IMR-90 (cell line): ENCODE measurements around the gene OSBPL2. TPM values are rescaled to one million over a fixed set of nuclear protein-coding genes. Genes with fewer than 3 reads are reported as not detected.

Source experiments
- ATAC-seq: fragments of 200-7000 bp; cut with Tn5 transposase; 2 replicates; pipeline ENCODE4 v1.9.1; 2020; ENCODE audit warnings: low read depth, mild to moderate bottlenecking, moderate library complexity
- BruUV-seq: library from RNA; stranded (reverse); fragments of 400-500 nt; replicated peaks from 2 replicates; lab custom pipeline; 2021; lab: Mats Ljungman, UMichigan
- CTCF ChIA-PET: fragments of 300-600 bp; formaldehyde crosslinking; extraction: SDS; loops from one replicate; lab custom pipeline; 2021; ENCODE audit warnings: antibody characterized with exemption; lab: Yijun Ruan, JAX
- POLR2A ChIA-PET: fragments of 300-600 bp; sonication (Branson Sonifier 250); formaldehyde crosslinking; loops from one replicate; lab custom pipeline; 2022; ENCODE audit warnings: antibody characterized with exemption; ENCODE audit not compliant: unreplicated experiment; lab: Charles Lee
- DNase-seq: peaks from one replicate; pipeline ENCODE4 v3.0.0; 2013
- H2AFZ ChIP-seq: replicated peaks from 2 replicates; pipeline ENCODE3; 2013; ENCODE audit warnings: low read length, mild to moderate bottlenecking; ENCODE audit not compliant: poor library complexity
- H2AK5ac ChIP-seq: 2 replicates; pipeline ENCODE4 v1.6.1; 2013; ENCODE audit warnings: low read depth, low read length, inconsistent platforms
- H2AK9ac ChIP-seq: replicated peaks from 2 replicates; pipeline ENCODE3; 2013; ENCODE audit warnings: mild to moderate bottlenecking, low read depth, low read length, moderate library complexity; ENCODE audit not compliant: poor library complexity
- H2BK120ac ChIP-seq: 2 replicates; pipeline ENCODE4 v1.6.1; 2013; ENCODE audit warnings: low read depth, low read length, inconsistent platforms
- H2BK15ac ChIP-seq: 3 replicates; pipeline ENCODE4 v1.6.1; 2013; ENCODE audit warnings: low read depth, low read length, inconsistent platforms
- H2BK20ac ChIP-seq: 2 replicates; pipeline ENCODE4 v1.6.1; 2013; ENCODE audit warnings: low read depth, mild to moderate bottlenecking, inconsistent platforms, low read length, moderate library complexity
- H2BK5ac ChIP-seq: 2 replicates; pipeline ENCODE4 v1.6.1; 2013; ENCODE audit warnings: mild to moderate bottlenecking, low read depth, low read length, inconsistent platforms; ENCODE audit not compliant: poor library complexity, severe bottlenecking
- H3K14ac ChIP-seq: replicated peaks from 2 replicates; pipeline ENCODE4 v1.6.1; 2013; ENCODE audit warnings: low read depth, low read length, inconsistent platforms
- H3K18ac ChIP-seq: 2 replicates; pipeline ENCODE4 v1.6.1; 2013; ENCODE audit warnings: low read depth, low read length, control low read depth
- H3K23ac ChIP-seq: 2 replicates; pipeline ENCODE4 v1.6.1; 2013; ENCODE audit warnings: low read depth, low read length, inconsistent platforms
- H3K27ac ChIP-seq: 2 replicates; pipeline ENCODE4 v1.5.1; 2013; ENCODE audit warnings: mild to moderate bottlenecking, control low read depth, low read length; ENCODE audit not compliant: insufficient read depth
- H3K27me3 ChIP-seq: 2 replicates; pipeline ENCODE4 v1.6.1; 2013; ENCODE audit warnings: low read length; ENCODE audit not compliant: control insufficient read depth, insufficient read depth
- H3K36me3 ChIP-seq: 2 replicates; pipeline ENCODE4 v1.6.1; 2013; ENCODE audit warnings: low read length, mixed read lengths; ENCODE audit not compliant: control insufficient read depth, insufficient read depth
- H3K4ac ChIP-seq: 2 replicates; pipeline ENCODE4 v1.6.1; 2013; ENCODE audit warnings: low read depth, low read length, inconsistent platforms
- H3K4me1 ChIP-seq: 2 replicates; pipeline ENCODE4 v1.6.1; 2013; ENCODE audit warnings: low read length, mixed read lengths; ENCODE audit not compliant: control insufficient read depth, insufficient read depth
- H3K4me2 ChIP-seq: 2 replicates; pipeline ENCODE4 v1.6.1; 2013; ENCODE audit warnings: low read depth, mild to moderate bottlenecking, control low read depth, low read length, moderate library complexity
- H3K4me3 ChIP-seq: 2 replicates; pipeline ENCODE4 v1.5.1; 2013; ENCODE audit warnings: low read depth, mild to moderate bottlenecking, control low read depth, low read length, moderate library complexity; ENCODE audit not compliant: insufficient read depth
- H3K56ac ChIP-seq: 2 replicates; pipeline ENCODE4 v1.6.1; 2013; ENCODE audit warnings: low read length, inconsistent platforms; ENCODE audit not compliant: insufficient read depth; ENCODE audit errors: extremely low read depth
- H3K79me1 ChIP-seq, 2 experiments: 2 replicates each; pipeline ENCODE4 v1.6.1; 2013; ENCODE audit warnings: low read length in 2 of 2, inconsistent platforms in 1 of 2, low read depth in 1 of 2
- H3K9ac ChIP-seq: 2 replicates; pipeline ENCODE4 v1.6.1; 2013; ENCODE audit warnings: low read depth, low read length, control low read depth
- H3K9me1 ChIP-seq: 2 replicates; pipeline ENCODE4 v1.6.1; 2013; ENCODE audit warnings: low read length, inconsistent platforms; ENCODE audit not compliant: insufficient read depth
- H3K9me3 ChIP-seq: 2 replicates; pipeline ENCODE4 v1.6.1; 2013; ENCODE audit warnings: low read length; ENCODE audit not compliant: control insufficient read depth, insufficient read depth
- H4K20me1 ChIP-seq: 2 replicates; pipeline ENCODE4 v1.6.1; 2013; ENCODE audit warnings: low read length, inconsistent platforms; ENCODE audit not compliant: insufficient read depth
- H4K5ac ChIP-seq: 2 replicates; pipeline ENCODE4 v1.6.1; 2013; ENCODE audit warnings: mild to moderate bottlenecking, low read depth, low read length, control low read depth
- H4K8ac ChIP-seq, 2 experiments: 2 replicates each; pipeline ENCODE4 v1.6.1; 2013; ENCODE audit warnings: low read depth in 2 of 2, low read length in 2 of 2, control low read depth in 1 of 2, inconsistent platforms in 1 of 2
- H4K91ac ChIP-seq: 2 replicates; pipeline ENCODE4 v1.6.1; 2013; ENCODE audit warnings: low read depth, low read length, inconsistent platforms; ENCODE audit not compliant: insufficient read depth
- NFE2L2 ChIP-seq: fragments of 150-350 bp; IDR thresholded peaks from 2 replicates; pipeline ENCODE4 v1.6.1; 2016; ENCODE audit warnings: low read depth, mild to moderate bottlenecking, low read length
- RAD21 ChIP-seq: IDR thresholded peaks from 2 replicates; pipeline ENCODE4 v1.6.1; 2012; ENCODE audit warnings: low read length, improper control_type of control experiment
- WGBS, 2 experiments: methylation state at CpG; one replicate each; pipeline versions ENCODE4 v1.1.5 to v1.1.7; 2013; ENCODE audit warnings: missing lambda C conversion rate in 2 of 2; ENCODE audit not compliant: insufficient read length in 1 of 2; ENCODE audit errors: extremely low coverage in 2 of 2; 5-methylcytosine and 5-hydroxymethylcytosine counted together
- dilution Hi-C: fragments of 300-500 bp; cut with HindIII; formaldehyde crosslinking; loops from one replicate; pipeline ENCODE4 v1.14.3; 2018; ENCODE audit warnings: low sequenced_read_pairs; ENCODE audit not compliant: unreplicated experiment
- in situ Hi-C: fragments of 300-500 bp; cut with MboI; formaldehyde crosslinking; loops from 3 replicates; pipeline ENCODE4 v1.14.3; 2019; ENCODE audit warnings: low sequenced_read_pairs, inconsistent platforms, mixed read lengths
- intact Hi-C: fragments of 100-400 bp; cut with micrococcal nuclease; formaldehyde crosslinking; loops from 2 replicates; pipeline ENCODE4 v1.10.0; 2022
- polyA plus RNA-seq, 3 experiments: library from polyadenylated mRNA; depleted of rRNA; stranded (reverse); fragments of >200 nt; gene quantifications; 2 replicates each; pipeline ENCODE4 v1.2.3, GENCODE V29; 2012; ENCODE audit warnings: low replicate concordance in 1 of 3
- total RNA-seq: library from RNA; depleted of rRNA; stranded (reverse); fragments of >200 nt; gene quantifications from 2 replicates; pipeline ENCODE4 v1.2.3, GENCODE V29; 2012
- TF ChIP-seq, protein P1 (sequence below): fragments of 150-350 bp; IDR thresholded peaks from 2 replicates; pipeline ENCODE4 v1.6.1; 2017; ENCODE audit warnings: mild to moderate bottlenecking, antibody characterized with exemption, low read length, low read depth
- TF ChIP-seq, protein P2 (sequence below): fragments of 150-350 bp; IDR thresholded peaks from 2 replicates; pipeline ENCODE4 v1.6.1; 2016; ENCODE audit warnings: low read depth, mild to moderate bottlenecking, low read length, moderate library complexity, borderline replicate concordance

OSBPL2 gene
- total and polyA plus RNA-seq, 2 of the 4 experiments (the other 2 are of a cell fraction), result 19.3 to 27.6 TPM

GRCh38 chr20:62219101-62219991 is 19.0 kb upstream of the OSBPL2 start:
- POLR2A ChIA-PET, result no interaction called here
- WGBS, 2 experiments, result 2% methylated on average over 27 of the region's 84 CpGs; no CpG with 5 or more reads in 1 of the 2 experiments

More at GRCh38 chr20:62219101-62219991, 19.0 kb upstream of the OSBPL2 start:
- Histone ChIP-seq H3K18ac (no peak overlapping the region), H3K9ac (no peak overlapping the region), H4K5ac (no peak overlapping the region), H4K8ac (no peak overlapping the region), H3K79me1 (no peaks in the 10 kb centered on the region), H3K9me1 (no peaks in the 10 kb centered on the region), H2AFZ (no peak overlapping the region), H3K9me3 (no peaks in the 10 kb centered on the region), H3K4me3 (no peak overlapping the region; the same call in 1 of the 2 replicates), H3K36me3 (no peaks in the 10 kb centered on the region), H2AK5ac (no peak overlapping the region), H3K4ac (no peak overlapping the region), H3K27ac (no peak overlapping the region), H2BK20ac (no peak overlapping the region), H2AK9ac (no peak overlapping the region), H4K91ac (no peak overlapping the region), H3K56ac (no peak overlapping the region), H4K20me1 (peaks cover 12% of the 10 kb centered on the region), H2BK5ac (no peak overlapping the region), H2BK120ac (no peak overlapping the region), H3K4me2 (peak overlapping the region; percentile 46; the same call in 1 of the 2 replicates), H3K27me3 (peaks cover 80% of the 10 kb centered on the region), H3K4me1 (no peaks in the 10 kb centered on the region), H3K23ac (no peak overlapping the region), H3K14ac (no peak overlapping the region), H2BK15ac (no peak overlapping the region)
- BruUV-seq, result no TSS peak
- in situ Hi-C loops (no loop called here), intact Hi-C loops (no loop called here), dilution Hi-C loops (no loop called here)
- DNase-seq, result no peak
- CTCF ChIA-PET, result no interaction called here
- TF ChIP-seq, protein P1, sequence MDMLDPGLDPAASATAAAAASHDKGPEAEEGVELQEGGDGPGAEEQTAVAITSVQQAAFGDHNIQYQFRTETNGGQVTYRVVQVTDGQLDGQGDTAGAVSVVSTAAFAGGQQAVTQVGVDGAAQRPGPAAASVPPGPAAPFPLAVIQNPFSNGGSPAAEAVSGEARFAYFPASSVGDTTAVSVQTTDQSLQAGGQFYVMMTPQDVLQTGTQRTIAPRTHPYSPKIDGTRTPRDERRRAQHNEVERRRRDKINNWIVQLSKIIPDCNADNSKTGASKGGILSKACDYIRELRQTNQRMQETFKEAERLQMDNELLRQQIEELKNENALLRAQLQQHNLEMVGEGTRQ, result no peak
- no peak for TF ChIP-seq NFE2L2
- TF ChIP-seq RAD21, result no peak
- TF ChIP-seq, protein P2, sequence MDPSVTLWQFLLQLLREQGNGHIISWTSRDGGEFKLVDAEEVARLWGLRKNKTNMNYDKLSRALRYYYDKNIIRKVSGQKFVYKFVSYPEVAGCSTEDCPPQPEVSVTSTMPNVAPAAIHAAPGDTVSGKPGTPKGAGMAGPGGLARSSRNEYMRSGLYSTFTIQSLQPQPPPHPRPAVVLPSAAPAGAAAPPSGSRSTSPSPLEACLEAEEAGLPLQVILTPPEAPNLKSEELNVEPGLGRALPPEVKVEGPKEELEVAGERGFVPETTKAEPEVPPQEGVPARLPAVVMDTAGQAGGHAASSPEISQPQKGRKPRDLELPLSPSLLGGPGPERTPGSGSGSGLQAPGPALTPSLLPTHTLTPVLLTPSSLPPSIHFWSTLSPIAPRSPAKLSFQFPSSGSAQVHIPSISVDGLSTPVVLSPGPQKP, result no peak
- peak; percentile 70 for ATAC-seq
